ENCODE data around the gene HEATR3.
A peak's percentile ranks its signal among the peaks of the same experiment; 100 is the strongest.

Gene HEATR3

GRCh38 chr16:50065624-50066481 lies at the start of gene HEATR3:
HEATR3 (plus strand) TSS chr16:50065970; CDS start chr16:50066132, 162 bp downstream.
- in situ Hi-C loops (cut with MboI; ENCODE audit: low sequenced_read_pairs, unreplicated experiment): no loop called here
- DNase-seq (ENCODE audit: low spot score): peak; percentile 94
- TF ChIP-seq, protein P1, sequence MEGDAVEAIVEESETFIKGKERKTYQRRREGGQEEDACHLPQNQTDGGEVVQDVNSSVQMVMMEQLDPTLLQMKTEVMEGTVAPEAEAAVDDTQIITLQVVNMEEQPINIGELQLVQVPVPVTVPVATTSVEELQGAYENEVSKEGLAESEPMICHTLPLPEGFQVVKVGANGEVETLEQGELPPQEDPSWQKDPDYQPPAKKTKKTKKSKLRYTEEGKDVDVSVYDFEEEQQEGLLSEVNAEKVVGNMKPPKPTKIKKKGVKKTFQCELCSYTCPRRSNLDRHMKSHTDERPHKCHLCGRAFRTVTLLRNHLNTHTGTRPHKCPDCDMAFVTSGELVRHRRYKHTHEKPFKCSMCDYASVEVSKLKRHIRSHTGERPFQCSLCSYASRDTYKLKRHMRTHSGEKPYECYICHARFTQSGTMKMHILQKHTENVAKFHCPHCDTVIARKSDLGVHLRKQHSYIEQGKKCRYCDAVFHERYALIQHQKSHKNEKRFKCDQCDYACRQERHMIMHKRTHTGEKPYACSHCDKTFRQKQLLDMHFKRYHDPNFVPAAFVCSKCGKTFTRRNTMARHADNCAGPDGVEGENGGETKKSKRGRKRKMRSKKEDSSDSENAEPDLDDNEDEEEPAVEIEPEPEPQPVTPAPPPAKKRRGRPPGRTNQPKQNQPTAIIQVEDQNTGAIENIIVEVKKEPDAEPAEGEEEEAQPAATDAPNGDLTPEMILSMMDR (IDR thresholded peaks at IDR 0.05; ENCODE audit: borderline replicate concordance, control extremely low read depth, extremely low read depth, insufficient read depth, missing control alignments): no peak

GRCh38 chr16:50017553-50017952 lies 48.2 kb upstream of the HEATR3 start:
- in situ Hi-C loops (cut with MboI; ENCODE audit: low sequenced_read_pairs, unreplicated experiment): loop anchor here (25.0 kb wide), 2 partner anchors 105 to 795 kb away; no protein-coding TSS in a partner anchor
- DNase-seq (ENCODE audit: low spot score): no peak
- TF ChIP-seq, protein P1 (IDR thresholded peaks at IDR 0.05; ENCODE audit: borderline replicate concordance, control extremely low read depth, extremely low read depth, insufficient read depth, missing control alignments): no peak

DNA sequence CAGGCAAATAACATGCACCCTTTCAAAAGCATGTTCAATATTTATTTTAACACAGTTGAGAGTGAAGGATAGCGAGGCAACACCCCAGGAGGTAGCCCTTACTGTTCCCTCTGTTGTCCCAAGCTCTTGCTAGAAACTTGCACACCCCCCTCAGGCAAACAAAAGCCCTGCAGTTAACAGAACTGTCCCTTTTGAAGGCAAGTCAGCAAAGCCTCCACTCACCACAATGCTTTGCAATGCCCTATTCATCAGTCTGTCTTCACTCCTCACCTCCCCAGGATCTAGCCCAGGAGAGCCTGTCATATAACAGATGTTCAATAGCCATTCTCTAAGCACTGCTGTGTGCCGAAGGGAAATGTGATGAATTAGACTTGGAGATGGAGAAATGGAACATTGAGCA lies 44.2 kb upstream of the HEATR3 start:
- TF ChIP-seq, protein P1 (IDR thresholded peaks at IDR 0.05; ENCODE audit: borderline replicate concordance, control extremely low read depth, extremely low read depth, insufficient read depth, missing control alignments): no peak
- no peak for DNase-seq (ENCODE audit: low spot score)
- in situ Hi-C loops (cut with MboI; ENCODE audit: low sequenced_read_pairs, unreplicated experiment): loop anchor here (10.0 to 25.0 kb wide), 3 partner anchors 109 to 791 kb away; no protein-coding TSS in a partner anchor

- in situ Hi-C loops (cut with MboI; ENCODE audit: low sequenced_read_pairs, unreplicated experiment): loop anchor here (10.0 to 25.0 kb wide), 3 partner anchors 111 to 789 kb away; no protein-coding TSS in a partner anchor
- TF ChIP-seq, protein P1 (IDR thresholded peaks at IDR 0.05; ENCODE audit: borderline replicate concordance, control extremely low read depth, extremely low read depth, insufficient read depth, missing control alignments): no peak
- no peak for DNase-seq (ENCODE audit: low spot score)
Observed at GRCh38 chr16:50023641-50024040, 42.1 kb upstream of the HEATR3 start.

DNA sequence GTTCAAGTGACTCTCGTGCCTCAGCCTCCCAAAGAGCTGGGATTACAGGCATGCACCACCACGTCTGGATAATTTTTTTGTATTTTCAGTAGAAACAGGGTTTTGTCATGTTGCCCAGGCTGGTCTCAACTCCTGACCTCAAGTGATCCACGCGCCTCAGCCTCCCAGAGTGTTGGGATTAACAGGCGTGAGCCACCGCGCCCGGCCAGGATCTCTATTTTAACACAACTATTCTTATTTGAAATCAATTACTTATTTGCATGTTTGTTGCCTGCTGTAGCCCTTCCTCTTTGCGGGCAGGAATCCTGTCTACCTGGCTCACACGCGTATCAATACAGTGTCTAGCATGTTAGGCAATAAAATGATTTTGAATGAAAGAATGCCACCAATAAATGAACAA lies 41.6 kb upstream of the HEATR3 start:
- no peak for DNase-seq (ENCODE audit: low spot score)
- TF ChIP-seq, protein P1 (IDR thresholded peaks at IDR 0.05; ENCODE audit: borderline replicate concordance, control extremely low read depth, extremely low read depth, insufficient read depth, missing control alignments): no peak
- in situ Hi-C loops (cut with MboI; ENCODE audit: low sequenced_read_pairs, unreplicated experiment): loop anchor here (10.0 to 25.0 kb wide), 3 partner anchors 112 to 788 kb away; no protein-coding TSS in a partner anchor

DNA sequence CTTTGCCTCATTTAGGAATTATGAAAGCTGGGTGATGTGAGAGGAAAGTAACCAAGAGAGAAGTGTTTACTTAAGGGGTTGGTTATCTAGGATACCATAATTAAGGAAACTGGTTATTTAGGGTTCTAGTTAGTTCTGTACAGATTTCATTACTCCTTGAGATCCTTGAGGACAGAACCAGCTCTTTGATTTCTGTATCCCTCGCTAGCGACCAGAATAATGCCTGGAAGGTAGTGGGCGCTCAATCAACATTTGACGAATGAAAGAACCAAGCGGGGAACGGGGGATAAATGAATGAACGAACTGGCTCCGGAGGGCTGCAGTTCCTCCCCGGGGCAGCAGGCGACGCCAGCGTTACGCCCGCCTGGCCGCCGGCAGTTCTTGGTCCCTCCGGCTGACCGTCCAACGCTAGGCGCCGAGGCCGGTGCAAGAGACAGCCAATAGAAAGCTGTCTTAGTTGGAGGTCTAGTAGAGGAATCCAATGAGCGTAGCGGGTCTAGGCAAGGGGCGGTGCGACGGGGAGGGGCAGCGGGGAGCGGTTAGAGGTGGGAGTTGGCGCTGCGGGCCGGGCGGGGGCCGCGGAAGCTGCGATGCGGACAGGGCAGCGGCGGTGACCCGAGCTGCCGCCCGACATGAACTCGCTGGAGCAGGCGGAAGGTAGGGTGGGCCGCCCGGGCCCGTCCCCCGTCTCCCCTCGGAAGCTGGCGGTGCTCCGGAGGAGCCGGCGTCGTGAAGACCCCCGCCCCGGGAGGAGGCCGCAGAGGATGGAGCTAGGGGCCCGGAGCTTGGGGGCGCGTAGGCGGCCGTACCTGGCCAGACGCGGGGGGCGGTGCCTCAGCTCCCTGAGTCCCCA lies 40.9 kb upstream of the HEATR3 start, which contains the start of gene CNEP1R1:
Gene CNEP1R1 (plus strand): TSS at position 542 of the 853 bp plus-strand sequence. CDS start 91 bp downstream, at position 633.
- TF ChIP-seq, protein P1 (IDR thresholded peaks at IDR 0.05; ENCODE audit: borderline replicate concordance, control extremely low read depth, extremely low read depth, insufficient read depth, missing control alignments): peak; percentile 99
- peak; percentile 99 for DNase-seq (ENCODE audit: low spot score)
- in situ Hi-C loops (cut with MboI; ENCODE audit: low sequenced_read_pairs, unreplicated experiment): loop anchor here (10.0 to 25.0 kb wide), 3 partner anchors 113 to 787 kb away; no protein-coding TSS in a partner anchor
